Activated effector memory CD4-positive, alpha-beta T cell treated with Interleukin-2 at 50 U/mL for 16 hours (primary cell): ENCODE measurements around the gene CHAC1.
"Not testable (repeated sequence)": the region's sequence is repeated elsewhere in the genome, so short reads cannot be mapped to it uniquely, and the experiment has no call there.

Source experiments
- DNase-seq: peaks from one replicate; pipeline ENCODE4 v3.0.0-alpha.2; 2020

The CHAC1 gene

GRCh38 chr15:40938536-40938870 lies 14.8 kb upstream of the CHAC1 start:
- DNase-seq: no peak

- no peak for DNase-seq
Observed at GRCh38 chr15:40940296-40940801, 12.9 kb upstream of the CHAC1 start.

- DNase-seq: no peak
Observed at GRCh38 chr15:40941068-40941527, 12.2 kb upstream of the CHAC1 start.

GRCh38 chr15:40941528-40942336 lies 11.5 kb upstream of the CHAC1 start:
- DNase-seq: peak; percentile 53

GRCh38 chr15:40942337-40942854 lies 10.9 kb upstream of the CHAC1 start:
- no peak for DNase-seq

GRCh38 chr15:40942878-40943277 lies 10.4 kb upstream of the CHAC1 start:
- no peak for DNase-seq

- no peak for DNase-seq
Observed at GRCh38 chr15:40943764-40944365, 9.4 kb upstream of the CHAC1 start.

- no peak for DNase-seq
Observed at GRCh38 chr15:40944510-40945296, 8.6 kb upstream of the CHAC1 start.

- DNase-seq: no peak
Observed at GRCh38 chr15:40948706-40949473, 4.4 kb upstream of the CHAC1 start.

GRCh38 chr15:40949756-40950207 lies 3.5 kb upstream of the CHAC1 start:
- DNase-seq: no peak

GRCh38 chr15:40951764-40952163 lies 1.5 kb upstream of the CHAC1 start:
- DNase-seq: no peak

- DNase-seq: no peak
Observed at GRCh38 chr15:40952301-40952900, 870 bp upstream of the CHAC1 start.

GRCh38 chr15:40953713-40954074 lies 423 bp downstream of the CHAC1 start:
- DNase-seq: no peak

- DNase-seq: not testable (repeated sequence)
Observed at GRCh38 chr15:40954158-40954848, 1.0 kb downstream of the CHAC1 start.

- no peak for DNase-seq
Observed at GRCh38 chr15:40955141-40955903, 2.1 kb downstream of the CHAC1 start.

- no peak for DNase-seq
Observed at GRCh38 chr15:40955930-40956540, 2.8 kb downstream of the CHAC1 start.

- no peak for DNase-seq
Observed at GRCh38 chr15:40956541-40956982, 3.3 kb downstream of the CHAC1 start.

- no peak for DNase-seq
Observed at GRCh38 chr15:40957041-40957555, 3.8 kb downstream of the CHAC1 start.

GRCh38 chr15:40957581-40958051 lies 4.3 kb downstream of the CHAC1 start:
- DNase-seq: no peak

GRCh38 chr15:40958146-40958545 lies 4.9 kb downstream of the CHAC1 start:
- no peak for DNase-seq
